Fibroblast of villous mesenchyme (primary cell): ENCODE measurements around the gene AUTS2. TPM values are rescaled to one million over a fixed set of nuclear protein-coding genes. Genes with fewer than 3 reads are reported as not detected.

Experiments used
- DNase-seq: peaks from one replicate; pipeline ENCODE4 v3.0.0-alpha.2; 2010; ENCODE audit warnings: low read depth
- H3K4me3 ChIP-seq: 2 replicates; pipeline ENCODE4 v1.5.1; 2011; ENCODE audit warnings: low read depth, mild to moderate bottlenecking, low read length
- total RNA-seq: library from RNA; depleted of rRNA; stranded (reverse); fragments of >200 nt; gene quantifications from 2 replicates; pipeline ENCODE4 v1.2.3, GENCODE V29; 2012
- TF ChIP-seq, protein P1 (sequence below): IDR thresholded peaks from 2 replicates; pipeline ENCODE4 v1.5.1; 2012; ENCODE audit warnings: low read depth, mild to moderate bottlenecking, low read length; ENCODE audit not compliant: insufficient read depth

Gene AUTS2
- total RNA-seq, 1 donor = 3.9 TPM

DNA sequence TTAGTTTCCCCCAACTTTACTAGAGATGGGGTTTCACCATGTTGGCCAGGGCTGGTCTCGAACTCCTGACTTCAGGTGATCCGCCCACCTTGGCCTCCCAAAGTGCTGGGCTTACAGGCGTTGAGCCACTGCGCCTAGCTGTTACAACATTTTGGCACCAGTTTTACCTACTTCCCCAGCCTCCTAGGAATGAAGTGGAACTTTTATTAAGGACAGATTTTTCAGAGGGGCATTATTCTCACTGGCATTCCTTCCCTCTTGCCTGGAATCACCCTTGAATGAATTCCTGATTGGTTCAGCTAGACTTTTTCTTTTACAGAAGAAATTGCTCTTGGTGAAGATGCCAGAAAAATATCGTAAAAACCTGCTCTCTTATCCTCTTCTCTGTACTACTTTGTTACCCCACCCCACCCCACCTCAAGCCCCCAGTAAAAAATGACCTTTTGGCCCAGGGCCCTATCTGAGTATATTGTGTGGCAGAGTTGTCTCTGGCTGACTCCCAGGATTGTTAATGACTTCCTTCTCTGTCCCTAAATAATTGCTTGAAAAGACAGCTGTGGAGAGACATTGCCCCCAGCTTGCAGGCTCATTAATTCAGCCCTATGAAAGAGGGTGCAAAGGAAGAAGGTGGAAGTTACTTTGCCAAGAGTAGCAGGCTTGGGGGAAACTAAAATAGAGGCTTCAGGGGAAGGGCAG lies 189.6 kb downstream of the AUTS2 start:
- TF ChIP-seq, protein P1, sequence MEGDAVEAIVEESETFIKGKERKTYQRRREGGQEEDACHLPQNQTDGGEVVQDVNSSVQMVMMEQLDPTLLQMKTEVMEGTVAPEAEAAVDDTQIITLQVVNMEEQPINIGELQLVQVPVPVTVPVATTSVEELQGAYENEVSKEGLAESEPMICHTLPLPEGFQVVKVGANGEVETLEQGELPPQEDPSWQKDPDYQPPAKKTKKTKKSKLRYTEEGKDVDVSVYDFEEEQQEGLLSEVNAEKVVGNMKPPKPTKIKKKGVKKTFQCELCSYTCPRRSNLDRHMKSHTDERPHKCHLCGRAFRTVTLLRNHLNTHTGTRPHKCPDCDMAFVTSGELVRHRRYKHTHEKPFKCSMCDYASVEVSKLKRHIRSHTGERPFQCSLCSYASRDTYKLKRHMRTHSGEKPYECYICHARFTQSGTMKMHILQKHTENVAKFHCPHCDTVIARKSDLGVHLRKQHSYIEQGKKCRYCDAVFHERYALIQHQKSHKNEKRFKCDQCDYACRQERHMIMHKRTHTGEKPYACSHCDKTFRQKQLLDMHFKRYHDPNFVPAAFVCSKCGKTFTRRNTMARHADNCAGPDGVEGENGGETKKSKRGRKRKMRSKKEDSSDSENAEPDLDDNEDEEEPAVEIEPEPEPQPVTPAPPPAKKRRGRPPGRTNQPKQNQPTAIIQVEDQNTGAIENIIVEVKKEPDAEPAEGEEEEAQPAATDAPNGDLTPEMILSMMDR = no peak
- no peak for DNase-seq
- H3K4me3 ChIP-seq = no peak overlapping the region

DNA sequence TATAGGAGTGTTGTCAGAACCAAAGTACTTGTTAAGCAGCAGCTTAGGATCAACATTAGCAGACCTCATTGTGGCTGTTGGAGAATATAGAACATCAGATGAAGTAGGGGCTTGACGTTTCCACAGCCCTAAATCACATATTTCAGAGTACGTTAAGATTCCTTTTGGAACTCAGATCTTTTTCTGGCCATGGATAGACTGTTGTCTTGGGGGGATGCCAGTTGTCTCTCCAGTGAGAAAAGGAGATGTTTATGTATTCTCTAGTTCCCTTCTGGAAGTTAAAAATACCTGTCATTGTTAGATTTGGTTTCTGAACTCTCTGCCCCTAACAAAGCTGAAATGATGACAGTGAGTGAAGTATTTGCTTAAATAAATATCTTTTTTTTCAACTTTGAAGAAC lies 191.3 kb downstream of the AUTS2 start:
- TF ChIP-seq, protein P1 = no peak
- DNase-seq = no peak
- no peak overlapping the region for H3K4me3 ChIP-seq

DNA sequence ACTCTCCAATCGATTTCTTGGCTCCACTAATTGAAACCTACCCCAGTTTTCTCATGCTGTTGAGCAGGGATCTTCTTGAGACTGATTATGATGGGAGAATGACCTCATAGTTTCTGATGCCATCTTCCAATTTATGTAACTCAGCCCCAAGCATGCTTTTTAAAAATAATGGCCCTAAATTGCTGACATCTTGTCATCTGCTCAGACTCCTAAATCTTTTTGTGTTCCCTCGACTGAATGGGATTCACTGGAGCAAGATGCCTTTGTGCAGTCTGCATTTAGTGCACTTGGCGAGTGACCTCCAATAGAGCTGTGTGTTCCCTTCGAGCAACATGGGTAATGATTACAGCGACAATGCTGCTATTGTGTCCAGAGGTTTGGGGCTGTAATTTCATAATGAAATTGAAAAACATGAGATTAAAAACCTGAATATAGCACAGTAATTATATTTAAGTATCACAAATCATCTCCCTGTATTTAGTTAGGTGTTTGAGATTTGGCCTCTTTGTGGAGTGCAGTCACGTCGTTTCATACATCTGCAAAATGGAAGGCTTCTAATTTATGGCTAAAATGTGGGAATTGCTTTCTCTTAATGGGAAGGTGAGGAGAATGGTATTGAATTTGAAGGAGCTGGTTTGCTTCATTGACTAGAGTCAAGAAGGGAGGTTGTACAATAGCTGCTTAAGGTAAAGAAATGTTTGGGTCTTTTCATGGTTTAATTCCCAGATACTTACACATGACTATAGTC lies 192.9 kb downstream of the AUTS2 start:
- H3K4me3 ChIP-seq = no peak overlapping the region
- DNase-seq = no peak
- TF ChIP-seq, protein P1 = no peak

DNA sequence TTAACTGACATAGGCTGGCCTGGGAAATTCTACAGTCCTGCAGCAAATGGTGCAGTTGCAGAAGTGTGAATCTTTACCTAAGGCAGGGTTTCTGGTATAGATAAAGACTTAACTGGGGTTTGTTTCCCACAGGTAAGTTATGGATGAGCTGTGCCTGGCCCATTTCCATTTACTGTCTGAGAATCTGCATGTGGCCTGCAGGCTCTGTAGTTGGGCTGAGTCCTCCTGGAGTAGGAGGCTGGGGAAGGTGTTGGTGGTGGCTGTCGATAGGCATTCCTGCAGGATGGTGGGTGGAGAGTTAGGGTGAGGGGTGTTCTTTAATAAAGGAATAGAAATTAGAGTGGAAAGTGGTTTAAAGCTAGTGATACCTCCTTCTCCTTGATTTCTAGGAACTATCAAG lies 193.5 kb downstream of the AUTS2 start:
- TF ChIP-seq, protein P1 = no peak
- no peak overlapping the region for H3K4me3 ChIP-seq
- no peak for DNase-seq

DNA sequence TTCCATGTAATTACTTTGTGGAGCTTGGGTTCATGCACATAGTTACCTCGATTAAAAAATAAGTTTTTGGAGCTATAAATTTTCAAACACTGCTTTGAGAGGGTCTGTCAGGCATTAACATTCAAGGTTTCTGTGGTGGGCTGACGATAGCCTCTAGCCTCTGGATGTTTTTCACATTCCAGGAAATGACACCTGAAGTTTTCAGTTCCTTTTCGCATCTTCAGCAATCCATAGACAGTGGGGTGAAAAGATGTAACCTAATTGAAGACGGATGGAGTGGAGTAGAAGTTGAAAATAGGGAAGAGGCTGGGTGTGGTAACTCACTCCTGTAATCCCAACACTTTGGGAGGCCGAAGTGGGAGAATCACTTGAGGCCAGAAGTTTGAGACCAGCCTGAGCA lies 197.7 kb downstream of the AUTS2 start:
- DNase-seq = no peak
- H3K4me3 ChIP-seq = no peak overlapping the region
- TF ChIP-seq, protein P1 = no peak

DNA sequence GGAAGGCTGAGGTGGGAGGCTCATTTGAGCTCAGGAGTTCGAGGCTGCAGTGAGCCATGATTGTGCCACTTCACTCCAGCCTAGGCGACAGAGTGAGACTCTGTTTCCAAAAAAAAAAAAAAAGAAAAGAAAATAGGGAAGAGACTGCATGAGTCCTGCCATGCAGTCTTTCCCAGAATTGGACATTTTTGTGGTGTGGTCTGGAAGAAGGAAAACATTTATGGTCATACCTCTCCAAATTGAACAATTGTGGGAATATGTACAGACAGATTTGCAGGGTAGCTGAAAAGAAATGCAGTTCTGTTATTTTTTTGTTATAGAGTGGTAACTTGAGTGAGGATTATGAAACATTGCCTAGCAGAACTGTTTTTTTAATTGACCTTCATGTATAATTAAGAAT lies 198.1 kb downstream of the AUTS2 start:
- no peak for DNase-seq

More for the DNA sequence above, 198.1 kb downstream of the AUTS2 start:
- H3K4me3 ChIP-seq = no peak overlapping the region
- TF ChIP-seq, protein P1 = no peak
